ENCODE data around the gene WDR47. TPM values are rescaled to one million over a fixed set of nuclear protein-coding genes. Genes with fewer than 3 reads are reported as not detected.

Gene WDR47
- total and polyA plus RNA-seq, 10 of the 15 experiments (the other 5 are each of a cell fraction or from before 2014, with no cell fraction given), result 2.4 to 9.7 (median 5.9) TPM

DNA sequence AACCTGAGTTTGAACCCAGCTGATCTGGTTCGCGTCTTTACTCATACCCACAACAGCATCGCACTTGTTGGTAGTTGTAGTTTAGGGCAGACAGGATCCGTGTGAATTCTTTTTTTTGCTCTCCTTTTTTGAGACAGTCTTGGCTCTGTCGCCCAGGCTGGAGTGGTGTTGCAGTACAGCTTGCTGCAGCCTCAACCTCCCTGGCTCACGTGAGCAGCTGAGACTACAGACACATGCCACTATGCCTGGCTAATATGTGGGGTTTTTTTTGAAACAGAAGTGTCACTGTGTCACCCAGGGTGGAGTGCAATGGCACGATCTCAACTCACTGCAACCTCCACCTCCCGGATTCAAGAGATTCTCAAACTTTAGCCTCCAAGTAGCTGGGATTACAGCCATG, 26.0 kb upstream of the WDR47 start:
- ChIA-PET POLR2A (interaction anchor here (0.6 to 1.2 kb wide), 2 partner anchors 10 to 63 kb away, joined by 3 to 5 read pairs; no protein-coding TSS in a partner anchor), CTCF (interaction anchor here (0.6 to 2.3 kb wide), 4 partner anchors 15 to 377 kb away, joined by 3 to 8 read pairs (median 4); a partner anchor contains a TSS)
- FAIRE-seq, result no peak

More for the DNA sequence above, 26.0 kb upstream of the WDR47 start:
- RAD21 ChIA-PET (ENCODE audit: unreplicated experiment), result no interaction called here
- SMC1A ChIA-PET (ENCODE audit: uncharacterized antibody, unreplicated experiment), result no interaction called here
- Histone ChIP-seq H3K79me2 (ENCODE audit: control insufficient read depth, insufficient read depth, low read length) (no peaks in the 10 kb centered on the region), H3K4me1 (ENCODE audit: control insufficient read depth, insufficient read depth, low read length) (no peaks in the 10 kb centered on the region), H3K36me3 (ENCODE audit: control insufficient read depth in 2 of 2, insufficient read depth in 2 of 2, low read length in 1 of 2) (peaks cover 0 to 5% of the 10 kb centered on the region in 2 experiments; a peak in 1 of 4 replicates), H3K9me3 (replicated peaks; ENCODE audit: control insufficient read depth, insufficient read depth, low read length) (no peaks in the 10 kb centered on the region), H3K27me3 (replicated peaks in 1 of 2; ENCODE audit: control insufficient read depth in 2 of 2, insufficient read depth in 2 of 2, low read length in 1 of 2) (no peaks in the 10 kb centered on the region), H3K27ac (ENCODE audit: control insufficient read depth, insufficient read depth) (no peak overlapping the region), H3K9ac (ENCODE audit: control insufficient read depth, insufficient read depth, low read length) (no peak overlapping the region), H3K4me3 (no peak overlapping the region), H2AFZ (ENCODE audit: control insufficient read depth, low read depth, low read length) (no peak overlapping the region), H4K20me1 (ENCODE audit: control insufficient read depth, insufficient read depth) (no peaks in the 10 kb centered on the region), H3K4me2 (ENCODE audit: control insufficient read depth, insufficient read depth) (no peak overlapping the region)
- DNase-seq (ENCODE audit: low read depth, low spot score) (no peak), ATAC-seq (no peak)
- in situ Hi-C loops (cut with MboI) (no loop called here), intact Hi-C loops (cut with micrococcal nuclease; ENCODE audit: unreplicated experiment) (no loop called here)
- 72% methylated on average over 8 of the region's 8 CpGs for WGBS (ENCODE audit: insufficient coverage, insufficient replicate concordance, low lambda C conversion rate, missing lambda C conversion rate)
- TF ChIP-seq, protein P1, sequence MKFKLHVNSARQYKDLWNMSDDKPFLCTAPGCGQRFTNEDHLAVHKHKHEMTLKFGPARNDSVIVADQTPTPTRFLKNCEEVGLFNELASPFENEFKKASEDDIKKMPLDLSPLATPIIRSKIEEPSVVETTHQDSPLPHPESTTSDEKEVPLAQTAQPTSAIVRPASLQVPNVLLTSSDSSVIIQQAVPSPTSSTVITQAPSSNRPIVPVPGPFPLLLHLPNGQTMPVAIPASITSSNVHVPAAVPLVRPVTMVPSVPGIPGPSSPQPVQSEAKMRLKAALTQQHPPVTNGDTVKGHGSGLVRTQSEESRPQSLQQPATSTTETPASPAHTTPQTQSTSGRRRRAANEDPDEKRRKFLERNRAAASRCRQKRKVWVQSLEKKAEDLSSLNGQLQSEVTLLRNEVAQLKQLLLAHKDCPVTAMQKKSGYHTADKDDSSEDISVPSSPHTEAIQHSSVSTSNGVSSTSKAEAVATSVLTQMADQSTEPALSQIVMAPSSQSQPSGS (IDR thresholded peaks at IDR 0.05; ENCODE audit: low read length), result no peak
- no peak for TF ChIP-seq USF2 (IDR thresholded peaks at IDR 0.05; ENCODE audit: borderline replicate concordance, low read depth, low read length)
- TF ChIP-seq POLR2A (IDR thresholded peaks at IDR 0.05; ENCODE audit: low read depth, low read length), result no peak
- no peak for TF ChIP-seq POLR2AphosphoS2 (IDR thresholded peaks at IDR 0.05; ENCODE audit: low read depth, low read length)
- TF ChIP-seq ZNF24 (IDR thresholded peaks at IDR 0.05), result no peak
- TF ChIP-seq, protein P2, sequence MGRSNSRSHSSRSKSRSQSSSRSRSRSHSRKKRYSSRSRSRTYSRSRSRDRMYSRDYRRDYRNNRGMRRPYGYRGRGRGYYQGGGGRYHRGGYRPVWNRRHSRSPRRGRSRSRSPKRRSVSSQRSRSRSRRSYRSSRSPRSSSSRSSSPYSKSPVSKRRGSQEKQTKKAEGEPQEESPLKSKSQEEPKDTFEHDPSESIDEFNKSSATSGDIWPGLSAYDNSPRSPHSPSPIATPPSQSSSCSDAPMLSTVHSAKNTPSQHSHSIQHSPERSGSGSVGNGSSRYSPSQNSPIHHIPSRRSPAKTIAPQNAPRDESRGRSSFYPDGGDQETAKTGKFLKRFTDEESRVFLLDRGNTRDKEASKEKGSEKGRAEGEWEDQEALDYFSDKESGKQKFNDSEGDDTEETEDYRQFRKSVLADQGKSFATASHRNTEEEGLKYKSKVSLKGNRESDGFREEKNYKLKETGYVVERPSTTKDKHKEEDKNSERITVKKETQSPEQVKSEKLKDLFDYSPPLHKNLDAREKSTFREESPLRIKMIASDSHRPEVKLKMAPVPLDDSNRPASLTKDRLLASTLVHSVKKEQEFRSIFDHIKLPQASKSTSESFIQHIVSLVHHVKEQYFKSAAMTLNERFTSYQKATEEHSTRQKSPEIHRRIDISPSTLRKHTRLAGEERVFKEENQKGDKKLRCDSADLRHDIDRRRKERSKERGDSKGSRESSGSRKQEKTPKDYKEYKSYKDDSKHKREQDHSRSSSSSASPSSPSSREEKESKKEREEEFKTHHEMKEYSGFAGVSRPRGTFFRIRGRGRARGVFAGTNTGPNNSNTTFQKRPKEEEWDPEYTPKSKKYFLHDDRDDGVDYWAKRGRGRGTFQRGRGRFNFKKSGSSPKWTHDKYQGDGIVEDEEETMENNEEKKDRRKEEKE (IDR thresholded peaks at IDR 0.05), result no peak
- no peak for TF ChIP-seq ZNF622 (IDR thresholded peaks at IDR 0.05)
- TF ChIP-seq SMARCA5 (IDR thresholded peaks at IDR 0.05), result no peak
- no peak for TF ChIP-seq YY1 (IDR thresholded peaks at IDR 0.05; ENCODE audit: low read depth, low read length)
- TF ChIP-seq BMI1 (IDR thresholded peaks at IDR 0.05; ENCODE audit: borderline replicate concordance), result no peak
- no peak for TF ChIP-seq PKNOX1 (IDR thresholded peaks at IDR 0.05)
- TF ChIP-seq STAT3 (IDR thresholded peaks at IDR 0.05; ENCODE audit: low read depth, low read length), result no peak
- TF ChIP-seq NFYB (IDR thresholded peaks at IDR 0.05; ENCODE audit: insufficient read depth, low read depth, low read length), result no peak
- no peak for TF ChIP-seq HCFC1 (IDR thresholded peaks at IDR 0.05; ENCODE audit: low read length)
- no peak for TF ChIP-seq BCL11A (IDR thresholded peaks at IDR 0.05; ENCODE audit: low read depth, low read length)
- no peak for TF ChIP-seq RFX5 (IDR thresholded peaks at IDR 0.05; ENCODE audit: low read depth, low read length)
- no peak for TF ChIP-seq PBX3 (IDR thresholded peaks at IDR 0.05; ENCODE audit: insufficient replicate concordance, low read depth, low read length)
- TF ChIP-seq ATF3 (IDR thresholded peaks at IDR 0.05; ENCODE audit: borderline replicate concordance, extremely low read depth, low read depth, low read length), result no peak
- no peak for TF ChIP-seq POLR2AphosphoS5 (IDR thresholded peaks at IDR 0.05; ENCODE audit: low read length)
- no TSS peak for BruUV-seq (replicated peaks)
